Amniotic epithelial cell (primary cell): Measurements from ENCODE around the gene TMEM185A.
"Not testable (repeated sequence)": the region's sequence is repeated elsewhere in the genome, so short reads cannot be mapped to it uniquely, and the experiment has no call there.

Experiments
- DNase-seq: peaks from one replicate; pipeline ENCODE4 v3.0.0-alpha.2; 2010; ENCODE audit warnings: low read depth

TMEM185A gene

GRCh38 chrX:149631234-149632165 is at the start of gene TMEM185A:
TSS of gene TMEM185A (minus strand) at chrX:149631792. CDS start at chrX:149631580, 212 bp downstream.
- peak; percentile 4 for DNase-seq

- no peak for DNase-seq
Observed at GRCh38 chrX:149681182-149681581, 49.6 kb upstream of the TMEM185A start.

GRCh38 chrX:149679164-149679678 is 47.6 kb upstream of the TMEM185A start:
- DNase-seq: not testable (repeated sequence)

- not testable (repeated sequence) for DNase-seq
Observed at GRCh38 chrX:149675554-149675953, 44.0 kb upstream of the TMEM185A start.

GRCh38 chrX:149675088-149675487 is 43.5 kb upstream of the TMEM185A start:
- DNase-seq: not testable (repeated sequence)

- not testable (repeated sequence) for DNase-seq
Observed at GRCh38 chrX:149660613-149661012, 29.0 kb upstream of the TMEM185A start.

GRCh38 chrX:149656260-149656884 is 24.8 kb upstream of the TMEM185A start:
- not testable (repeated sequence) for DNase-seq

- DNase-seq: no peak
Observed at GRCh38 chrX:149652232-149652981, 20.8 kb upstream of the TMEM185A start.

- no peak for DNase-seq
Observed at GRCh38 chrX:149650162-149650561, 18.6 kb upstream of the TMEM185A start.

- DNase-seq: no peak
Observed at GRCh38 chrX:149648932-149649331, 17.3 kb upstream of the TMEM185A start.

- no peak for DNase-seq
Observed at GRCh38 chrX:149647505-149647904, 15.9 kb upstream of the TMEM185A start.

- DNase-seq: no peak
Observed at GRCh38 chrX:149643496-149643895, 11.9 kb upstream of the TMEM185A start.

- no peak for DNase-seq
Observed at GRCh38 chrX:149641835-149642234, 10.2 kb upstream of the TMEM185A start.

GRCh38 chrX:149641432-149641831 is 9.8 kb upstream of the TMEM185A start:
- no peak for DNase-seq

- no peak for DNase-seq
Observed at GRCh38 chrX:149639568-149639967, 8.0 kb upstream of the TMEM185A start.

- peak; percentile 11 for DNase-seq
Observed at GRCh38 chrX:149638860-149639259, 7.3 kb upstream of the TMEM185A start.

- DNase-seq: no peak
Observed at GRCh38 chrX:149633511-149633910, 1.9 kb upstream of the TMEM185A start.

- peak; percentile 45 for DNase-seq
Observed at GRCh38 chrX:149630681-149631233, 835 bp downstream of the TMEM185A start.

- no peak for DNase-seq
Observed at GRCh38 chrX:149629730-149630387, 1.7 kb downstream of the TMEM185A start.

GRCh38 chrX:149628768-149629167 is 2.8 kb downstream of the TMEM185A start:
- DNase-seq: peak; percentile 46

- no peak for DNase-seq
Observed at GRCh38 chrX:149628280-149628679, 3.3 kb downstream of the TMEM185A start.
